Brain microvascular endothelial cell (primary cell): Measurements from ENCODE around the gene EXOC2.

ENCODE experiments used
- DNase-seq: peaks from one replicate; pipeline ENCODE4 v3.0.0-alpha.2; 2020
- H3K27ac ChIP-seq: fragments of 250-450 bp; sonication (Bioruptor Pico); 2 replicates; pipeline ENCODE4 v1.5.1; 2020; ENCODE audit warnings: mild to moderate bottlenecking, moderate library complexity
- H3K27me3 ChIP-seq: fragments of 250-450 bp; sonication (Bioruptor Pico); replicated peaks from 2 replicates; pipeline ENCODE4 v1.5.1; 2020; ENCODE audit warnings: mild to moderate bottlenecking
- H3K36me3 ChIP-seq: fragments of 250-450 bp; sonication (Bioruptor Pico); replicated peaks from 2 replicates; pipeline ENCODE4 v1.5.1; 2020; ENCODE audit warnings: mild to moderate bottlenecking
- H3K4me3 ChIP-seq: 2 replicates; pipeline ENCODE4 v1.5.1; 2011; ENCODE audit warnings: low read depth, mild to moderate bottlenecking, control low read depth, low read length, moderate library complexity
- in situ Hi-C: cut with HindIII; loops from 2 replicates; pipeline ENCODE4 v1.10.0; 2017; ENCODE audit warnings: low sequenced_read_pairs, low pct_ligation_motif_present
- TF ChIP-seq, protein P1 (sequence below): IDR thresholded peaks from 2 replicates; pipeline ENCODE4 v1.5.1; 2011; ENCODE audit warnings: low read depth, mild to moderate bottlenecking, moderate library complexity, low read length, control low read depth, inconsistent platforms; ENCODE audit errors: missing control alignments

The EXOC2 gene

DNA sequence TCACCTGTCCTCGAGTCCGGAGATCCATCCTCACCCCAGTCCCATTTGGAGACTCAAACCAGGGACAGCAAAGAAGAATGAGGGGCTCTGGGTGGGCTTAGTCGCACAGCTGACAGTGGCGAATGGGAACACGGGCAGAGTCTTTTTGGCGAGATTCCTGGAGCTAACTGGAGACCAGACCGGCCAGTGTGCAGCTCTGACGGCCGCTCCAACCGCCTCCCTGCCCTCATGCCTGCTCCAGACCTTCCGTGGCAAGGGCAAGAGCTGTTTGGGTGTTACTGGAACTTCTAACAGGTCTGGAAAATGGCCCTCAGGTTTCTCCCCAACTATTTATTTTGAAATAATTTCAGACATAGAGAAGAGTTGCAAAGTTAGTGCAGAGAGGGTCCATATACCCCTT is 225.8 kb downstream of the EXOC2 start:
- no peaks in the 10 kb centered on the region for H3K36me3 ChIP-seq
- H3K27me3 ChIP-seq, result peaks cover 2% of the 10 kb centered on the region
- H3K27ac ChIP-seq, result no peak overlapping the region
- TF ChIP-seq, protein P1, sequence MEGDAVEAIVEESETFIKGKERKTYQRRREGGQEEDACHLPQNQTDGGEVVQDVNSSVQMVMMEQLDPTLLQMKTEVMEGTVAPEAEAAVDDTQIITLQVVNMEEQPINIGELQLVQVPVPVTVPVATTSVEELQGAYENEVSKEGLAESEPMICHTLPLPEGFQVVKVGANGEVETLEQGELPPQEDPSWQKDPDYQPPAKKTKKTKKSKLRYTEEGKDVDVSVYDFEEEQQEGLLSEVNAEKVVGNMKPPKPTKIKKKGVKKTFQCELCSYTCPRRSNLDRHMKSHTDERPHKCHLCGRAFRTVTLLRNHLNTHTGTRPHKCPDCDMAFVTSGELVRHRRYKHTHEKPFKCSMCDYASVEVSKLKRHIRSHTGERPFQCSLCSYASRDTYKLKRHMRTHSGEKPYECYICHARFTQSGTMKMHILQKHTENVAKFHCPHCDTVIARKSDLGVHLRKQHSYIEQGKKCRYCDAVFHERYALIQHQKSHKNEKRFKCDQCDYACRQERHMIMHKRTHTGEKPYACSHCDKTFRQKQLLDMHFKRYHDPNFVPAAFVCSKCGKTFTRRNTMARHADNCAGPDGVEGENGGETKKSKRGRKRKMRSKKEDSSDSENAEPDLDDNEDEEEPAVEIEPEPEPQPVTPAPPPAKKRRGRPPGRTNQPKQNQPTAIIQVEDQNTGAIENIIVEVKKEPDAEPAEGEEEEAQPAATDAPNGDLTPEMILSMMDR, result no peak
- H3K4me3 ChIP-seq, result no peak overlapping the region
- no peak for DNase-seq
- in situ Hi-C loops, result no loop called here

DNA sequence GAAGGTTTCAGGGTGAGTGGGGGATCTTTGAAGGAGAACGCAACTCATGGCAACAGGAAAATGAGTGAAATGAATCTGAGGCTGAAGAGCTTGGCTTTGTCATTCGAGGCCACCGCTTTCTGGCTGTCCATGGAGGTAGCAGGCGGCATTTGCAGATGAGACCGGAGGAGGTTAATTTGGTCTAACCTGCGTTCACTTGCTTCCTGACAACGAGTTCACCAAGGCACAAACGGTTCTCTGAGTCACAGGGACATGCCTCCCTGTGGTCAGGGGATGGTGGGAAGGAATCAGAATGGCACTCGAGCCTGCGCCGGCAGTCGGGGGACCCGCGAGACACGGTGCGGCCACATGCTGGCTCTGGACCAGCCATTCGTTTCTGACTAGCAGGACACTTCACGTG is 226.4 kb downstream of the EXOC2 start:
- no peak overlapping the region for H3K27ac ChIP-seq
- TF ChIP-seq, protein P1, result no peak
- no peaks in the 10 kb centered on the region for H3K36me3 ChIP-seq
- in situ Hi-C loops, result no loop called here
- H3K4me3 ChIP-seq, result no peak overlapping the region
- H3K27me3 ChIP-seq, result peaks cover 2% of the 10 kb centered on the region
- DNase-seq, result no peak

DNA sequence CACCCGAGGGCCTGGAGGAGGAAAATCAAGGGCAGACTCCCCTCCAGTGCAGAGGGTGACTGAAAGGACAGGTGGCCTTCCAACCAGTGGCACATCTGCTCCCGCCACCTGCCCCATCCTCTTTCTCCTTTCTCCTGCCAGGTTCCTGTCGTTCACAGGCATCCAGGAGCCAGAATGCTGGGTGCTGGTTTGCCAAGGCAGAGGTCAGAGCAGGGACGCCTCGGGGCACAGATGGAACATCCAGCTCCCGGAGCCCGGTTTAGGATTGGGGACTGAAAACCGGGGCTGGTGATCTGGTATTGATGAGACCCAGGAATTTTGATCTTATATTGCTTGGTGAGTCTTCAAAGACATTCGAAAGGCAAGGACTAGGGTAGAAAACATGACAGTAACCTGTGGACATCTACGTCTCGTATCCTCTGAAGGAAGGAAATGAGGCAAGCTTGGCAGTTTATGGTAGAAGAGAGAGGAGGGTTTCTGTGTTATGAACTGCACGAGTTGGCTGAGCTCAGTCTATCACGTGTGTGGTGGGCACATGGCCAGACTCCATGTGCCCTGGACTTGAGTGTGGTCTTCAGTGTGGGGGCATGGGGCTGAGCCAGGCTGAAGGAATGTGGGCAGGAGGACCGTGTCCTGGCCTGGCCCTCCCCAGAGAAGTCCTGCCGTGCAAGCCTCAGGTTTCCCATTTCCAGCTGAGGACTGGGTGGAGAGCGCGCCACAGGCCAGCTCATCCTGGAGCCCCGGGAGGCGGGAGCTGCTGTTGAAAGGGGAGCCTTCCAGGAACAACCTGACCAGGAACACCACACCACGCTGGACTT is 227.2 kb downstream of the EXOC2 start:
- in situ Hi-C loops, result no loop called here
- Histone ChIP-seq H3K36me3 (no peaks in the 10 kb centered on the region), H3K27ac (no peak overlapping the region), H3K27me3 (peaks cover 2% of the 10 kb centered on the region), H3K4me3 (no peak overlapping the region)
- TF ChIP-seq, protein P1, result no peak
- no peak for DNase-seq

DNA sequence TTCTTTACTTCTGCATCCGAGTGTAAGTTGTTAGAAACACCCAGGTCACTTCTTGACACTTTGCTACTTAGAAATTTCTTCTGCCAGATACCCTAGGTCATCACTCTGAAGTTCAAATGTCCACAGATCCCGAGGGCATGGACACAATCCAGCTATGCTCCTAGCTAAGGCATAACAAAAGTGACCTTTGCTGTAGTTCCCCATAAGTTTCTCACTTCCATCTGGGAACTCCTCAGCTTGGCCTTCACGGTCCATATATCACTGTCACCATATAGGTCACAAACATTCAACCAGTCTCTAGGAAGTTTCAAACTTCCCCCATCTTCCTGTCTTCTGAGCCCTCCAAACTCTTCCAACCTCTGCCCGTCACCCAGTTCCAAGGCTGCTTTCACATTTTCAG is 236.1 kb downstream of the EXOC2 start:
- Histone ChIP-seq H3K36me3 (no peaks in the 10 kb centered on the region), H3K27me3 (no peaks in the 10 kb centered on the region), H3K27ac (no peak overlapping the region), H3K4me3 (no peak overlapping the region)
- DNase-seq, result no peak
- TF ChIP-seq, protein P1, result no peak
- in situ Hi-C loops, result no loop called here

DNA sequence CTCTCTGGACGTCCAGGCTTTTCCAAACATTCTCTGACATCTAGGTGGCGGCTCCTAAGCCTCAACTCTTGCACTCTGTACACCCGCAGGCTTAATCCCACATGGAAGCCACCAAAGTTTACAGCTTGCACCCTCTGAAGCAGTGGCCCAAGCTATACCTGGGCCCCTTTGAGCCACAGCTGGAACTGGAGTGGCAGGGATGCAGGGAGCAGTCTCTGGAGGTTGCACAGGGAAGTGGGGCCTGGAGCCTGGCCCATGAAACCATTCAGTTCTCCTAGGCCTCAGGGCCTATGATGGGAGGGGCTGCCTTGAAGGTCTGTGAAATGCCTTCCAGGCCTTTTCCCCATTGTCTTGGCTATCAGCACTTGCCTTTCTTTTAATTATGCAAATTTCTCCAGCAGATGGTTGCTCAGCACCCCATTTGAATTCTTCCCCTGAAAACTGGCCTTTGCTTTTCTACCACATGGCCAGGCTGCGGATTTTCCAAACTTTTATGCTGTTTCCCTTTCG is 236.5 kb downstream of the EXOC2 start:
- no peaks in the 10 kb centered on the region for H3K36me3 ChIP-seq
- H3K27me3 ChIP-seq, result no peaks in the 10 kb centered on the region
- H3K27ac ChIP-seq, result no peak overlapping the region
- H3K4me3 ChIP-seq, result no peak overlapping the region
- DNase-seq, result no peak
- in situ Hi-C loops, result no loop called here
- TF ChIP-seq, protein P1, result no peak
